Activated T-helper 17 cell treated with anti-CD3 and anti-CD28 coated beads, Interleukin-2, amount 50 U/mL, for 72 hours (primary cell): ENCODE data around the gene POTEB3. TPM values are rescaled to one million over a fixed set of nuclear protein-coding genes. Genes with fewer than 3 reads are reported as not detected.
"Not testable (repeated sequence)": the region's sequence is repeated elsewhere in the genome, so short reads cannot be mapped to it uniquely, and the experiment has no call there.

Experiments used
- ATAC-seq: fragments of 150-1000 bp; cut with Tn5 transposase; replicated peaks from 2 replicates; pipeline ENCODE4 v1.10.0; 2021; ENCODE audit warnings: mild to moderate bottlenecking, moderate library complexity
- H3K27ac Mint-ChIP-seq: one replicate; pipeline ENCODE4 v1.8.0; 2022; ENCODE audit warnings: mixed read lengths
- H3K27me3 Mint-ChIP-seq: one replicate; pipeline ENCODE4 v1.8.0; 2022; ENCODE audit warnings: mixed read lengths
- H3K36me3 Mint-ChIP-seq: one replicate; pipeline ENCODE4 v1.8.0; 2022; ENCODE audit warnings: low read depth, mild to moderate bottlenecking, mixed read lengths
- H3K4me1 Mint-ChIP-seq: one replicate; pipeline ENCODE4 v1.8.0; 2022; ENCODE audit warnings: mixed read lengths
- H3K4me3 Mint-ChIP-seq: one replicate; pipeline ENCODE4 v1.8.0; 2022; ENCODE audit warnings: mild to moderate bottlenecking, mixed read lengths
- H3K9me3 Mint-ChIP-seq: one replicate; pipeline ENCODE4 v1.8.0; 2022; ENCODE audit warnings: mixed read lengths
- total RNA-seq, 2 donors: library from RNA; stranded (reverse); gene quantifications; one replicate each; pipeline ENCODE4 v1.2.3, GENCODE V29; 2022

Gene POTEB3
- total RNA-seq = not detected

- ATAC-seq, H3K27me3 Mint-ChIP-seq, H3K27ac Mint-ChIP-seq, H3K36me3 Mint-ChIP-seq, H3K4me3 Mint-ChIP-seq, H3K4me1 Mint-ChIP-seq, H3K9me3 Mint-ChIP-seq: not testable (repeated sequence)
These were observed at the start of gene POTEB3 for GRCh38 chr15:21440399-21440798. Gene POTEB3 (minus strand): TSS chr15:21440499. CDS start chr15:21440011, 488 bp downstream.

- not testable (repeated sequence) for H3K36me3 Mint-ChIP-seq, H3K9me3 Mint-ChIP-seq, ATAC-seq, H3K27ac Mint-ChIP-seq, H3K4me1 Mint-ChIP-seq, H3K27me3 Mint-ChIP-seq, H3K4me3 Mint-ChIP-seq
These were observed 13.4 kb upstream of the POTEB3 start for GRCh38 chr15:21453683-21454082.

GRCh38 chr15:21451920-21452563, 11.7 kb upstream of the POTEB3 start:
- not testable (repeated sequence) for H3K27me3 Mint-ChIP-seq, ATAC-seq, H3K4me3 Mint-ChIP-seq, H3K9me3 Mint-ChIP-seq, H3K4me1 Mint-ChIP-seq, H3K36me3 Mint-ChIP-seq, H3K27ac Mint-ChIP-seq

- H3K4me1 Mint-ChIP-seq, H3K27me3 Mint-ChIP-seq, H3K27ac Mint-ChIP-seq, H3K9me3 Mint-ChIP-seq, H3K4me3 Mint-ChIP-seq, H3K36me3 Mint-ChIP-seq, ATAC-seq: not testable (repeated sequence)
These were observed 11.2 kb upstream of the POTEB3 start for GRCh38 chr15:21451487-21451886.

- not testable (repeated sequence) for H3K9me3 Mint-ChIP-seq, ATAC-seq, H3K36me3 Mint-ChIP-seq
These were observed 32.9 kb downstream of the POTEB3 start for GRCh38 chr15:21407366-21407765.

GRCh38 chr15:21401531-21401930, 38.8 kb downstream of the POTEB3 start:
- ATAC-seq, H3K4me3 Mint-ChIP-seq, H3K27ac Mint-ChIP-seq, H3K36me3 Mint-ChIP-seq, H3K27me3 Mint-ChIP-seq, H3K4me1 Mint-ChIP-seq, H3K9me3 Mint-ChIP-seq: not testable (repeated sequence)

More at GRCh38 chr15:21407366-21407765, 32.9 kb downstream of the POTEB3 start:
- H3K27me3 Mint-ChIP-seq, H3K4me3 Mint-ChIP-seq, H3K4me1 Mint-ChIP-seq, H3K27ac Mint-ChIP-seq: not testable (repeated sequence)

- not testable (repeated sequence) for H3K9me3 Mint-ChIP-seq, ATAC-seq, H3K4me3 Mint-ChIP-seq, H3K4me1 Mint-ChIP-seq, H3K27ac Mint-ChIP-seq, H3K27me3 Mint-ChIP-seq, H3K36me3 Mint-ChIP-seq
These were observed 41.2 kb downstream of the POTEB3 start for GRCh38 chr15:21399111-21399510.

- H3K4me1 Mint-ChIP-seq, H3K27me3 Mint-ChIP-seq, ATAC-seq, H3K4me3 Mint-ChIP-seq, H3K27ac Mint-ChIP-seq, H3K36me3 Mint-ChIP-seq, H3K9me3 Mint-ChIP-seq: not testable (repeated sequence)
These were observed 41.8 kb downstream of the POTEB3 start for GRCh38 chr15:21398511-21398910.

- not testable (repeated sequence) for ATAC-seq, H3K4me3 Mint-ChIP-seq, H3K27me3 Mint-ChIP-seq, H3K36me3 Mint-ChIP-seq, H3K4me1 Mint-ChIP-seq, H3K27ac Mint-ChIP-seq, H3K9me3 Mint-ChIP-seq
These were observed 42.6 kb downstream of the POTEB3 start for GRCh38 chr15:21397656-21398055.

- not testable (repeated sequence) for H3K4me1 Mint-ChIP-seq, H3K27ac Mint-ChIP-seq, H3K4me3 Mint-ChIP-seq, H3K27me3 Mint-ChIP-seq, H3K36me3 Mint-ChIP-seq, ATAC-seq, H3K9me3 Mint-ChIP-seq
These were observed 43.1 kb downstream of the POTEB3 start for GRCh38 chr15:21397186-21397585.

GRCh38 chr15:21385961-21386360, 54.3 kb downstream of the POTEB3 start:
- not testable (repeated sequence) for H3K36me3 Mint-ChIP-seq, H3K9me3 Mint-ChIP-seq, ATAC-seq

GRCh38 chr15:21383866-21384485, 56.3 kb downstream of the POTEB3 start:
- H3K27me3 Mint-ChIP-seq, H3K4me3 Mint-ChIP-seq, H3K4me1 Mint-ChIP-seq, H3K27ac Mint-ChIP-seq, H3K36me3 Mint-ChIP-seq, H3K9me3 Mint-ChIP-seq, ATAC-seq: not testable (repeated sequence)

More at GRCh38 chr15:21385961-21386360, 54.3 kb downstream of the POTEB3 start:
- not testable (repeated sequence) for H3K4me3 Mint-ChIP-seq, H3K27me3 Mint-ChIP-seq, H3K27ac Mint-ChIP-seq, H3K4me1 Mint-ChIP-seq

GRCh38 chr15:21373682-21374081, 66.6 kb downstream of the POTEB3 start:
- not testable (repeated sequence) for H3K4me3 Mint-ChIP-seq, H3K4me1 Mint-ChIP-seq, H3K36me3 Mint-ChIP-seq, H3K27ac Mint-ChIP-seq, H3K27me3 Mint-ChIP-seq, ATAC-seq, H3K9me3 Mint-ChIP-seq

GRCh38 chr15:21369177-21369576, 71.1 kb downstream of the POTEB3 start:
- not testable (repeated sequence) for H3K4me1 Mint-ChIP-seq, H3K27ac Mint-ChIP-seq, H3K27me3 Mint-ChIP-seq, H3K4me3 Mint-ChIP-seq, H3K9me3 Mint-ChIP-seq, ATAC-seq, H3K36me3 Mint-ChIP-seq

- H3K27ac Mint-ChIP-seq, H3K36me3 Mint-ChIP-seq, H3K4me3 Mint-ChIP-seq, H3K27me3 Mint-ChIP-seq, H3K4me1 Mint-ChIP-seq, ATAC-seq, H3K9me3 Mint-ChIP-seq: not testable (repeated sequence)
These were observed 71.7 kb downstream of the POTEB3 start for GRCh38 chr15:21368625-21369024.
